NCI-H146 (cell line): ENCODE results near the gene CCBE1.

ENCODE experiments used
- DNase-seq: peaks from one replicate; lab custom pipeline; 2025; lab: John Stamatoyannopoulos, UW

The CCBE1 gene

DNA sequence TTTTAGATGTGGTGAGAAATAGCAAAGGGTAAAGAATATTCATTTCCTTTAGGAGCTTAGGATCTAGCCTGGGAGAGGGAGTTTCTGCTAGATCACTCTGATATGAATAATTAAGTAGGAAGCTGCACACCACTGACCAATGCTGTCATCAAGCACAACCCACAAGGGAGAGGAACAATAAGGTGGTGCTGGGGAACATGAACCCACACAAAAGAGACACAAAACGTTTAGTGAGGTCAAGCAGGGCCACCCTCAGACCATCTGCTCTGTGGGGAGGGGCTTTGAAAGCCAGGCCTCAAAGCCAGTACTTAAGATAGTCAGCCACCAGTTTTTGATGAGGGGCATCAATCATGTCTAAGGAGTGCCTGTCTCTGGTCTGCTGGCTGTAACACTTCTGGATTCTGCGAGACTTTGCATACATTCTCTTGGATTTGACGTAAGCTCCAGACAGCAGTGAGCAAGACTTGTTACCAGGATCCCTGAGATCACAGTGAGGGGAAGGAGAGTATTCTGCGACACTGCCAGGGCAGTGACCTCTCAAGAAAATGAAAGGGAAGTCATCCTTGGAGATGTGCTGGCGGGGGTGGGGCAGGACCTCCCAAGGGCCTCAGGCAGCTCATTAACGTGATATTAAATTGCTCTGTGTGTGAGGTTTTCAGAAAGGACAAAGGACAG lies 127.0 kb downstream of the CCBE1 start:
- no peak for DNase-seq

DNA sequence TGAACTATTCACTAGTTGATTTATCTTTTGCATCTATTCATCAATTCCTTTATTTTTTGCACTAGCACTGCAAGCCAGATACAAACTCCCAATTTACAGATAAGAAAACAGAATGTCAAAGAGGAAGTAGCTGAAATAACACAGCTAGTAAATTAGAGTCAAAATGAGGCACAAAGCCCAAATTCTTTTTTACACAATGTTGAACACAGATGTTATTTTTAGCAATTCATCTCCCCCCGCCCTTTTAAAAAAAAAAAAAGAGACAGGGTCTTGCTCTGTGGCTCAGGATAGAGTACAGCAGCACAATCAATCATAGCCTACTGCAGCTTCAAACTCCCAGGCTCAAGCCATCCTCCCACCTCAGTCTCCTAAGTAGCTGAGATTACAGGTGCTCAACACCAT lies 127.8 kb downstream of the CCBE1 start:
- DNase-seq = no peak

DNA sequence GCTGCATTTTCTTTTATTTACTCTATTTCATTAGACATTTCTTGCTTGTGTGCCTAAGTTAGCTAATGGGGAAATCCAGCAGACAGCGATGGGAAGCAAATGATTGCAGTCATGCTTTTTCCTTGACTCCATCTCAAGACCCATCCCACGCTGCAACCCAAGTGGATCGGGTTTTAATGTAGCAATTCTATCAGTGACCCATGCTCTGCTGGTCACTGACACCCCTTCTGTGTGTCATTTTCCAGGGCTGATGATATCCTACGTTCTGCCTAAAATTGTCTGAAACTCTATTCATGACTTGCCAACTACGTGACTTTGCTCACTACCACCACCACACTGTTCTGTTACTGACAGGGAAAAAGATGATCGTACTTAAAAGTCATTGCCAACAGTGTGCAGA lies 129.8 kb downstream of the CCBE1 start:
- DNase-seq = no peak

DNA sequence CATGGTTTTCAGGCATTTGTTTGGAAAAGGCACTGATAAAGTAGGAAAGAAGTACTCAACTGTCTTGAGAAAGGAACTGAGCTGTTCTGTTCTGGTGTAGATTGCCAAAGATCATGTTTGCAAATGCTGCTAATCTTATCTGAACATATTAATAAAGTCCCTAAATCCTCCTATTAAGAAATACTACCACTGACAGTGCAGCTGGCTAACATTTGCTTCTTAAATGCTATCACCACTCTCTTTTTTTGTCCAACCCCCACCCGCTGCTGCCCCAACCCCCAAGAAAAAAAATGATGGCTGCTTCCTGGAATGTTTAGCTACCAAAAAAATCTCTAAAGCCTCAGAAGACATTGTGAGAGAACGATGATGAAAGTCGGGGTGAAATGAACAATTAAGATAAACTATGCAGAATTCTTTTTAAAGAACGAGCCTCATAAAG lies 130.7 kb downstream of the CCBE1 start:
- DNase-seq = no peak

DNA sequence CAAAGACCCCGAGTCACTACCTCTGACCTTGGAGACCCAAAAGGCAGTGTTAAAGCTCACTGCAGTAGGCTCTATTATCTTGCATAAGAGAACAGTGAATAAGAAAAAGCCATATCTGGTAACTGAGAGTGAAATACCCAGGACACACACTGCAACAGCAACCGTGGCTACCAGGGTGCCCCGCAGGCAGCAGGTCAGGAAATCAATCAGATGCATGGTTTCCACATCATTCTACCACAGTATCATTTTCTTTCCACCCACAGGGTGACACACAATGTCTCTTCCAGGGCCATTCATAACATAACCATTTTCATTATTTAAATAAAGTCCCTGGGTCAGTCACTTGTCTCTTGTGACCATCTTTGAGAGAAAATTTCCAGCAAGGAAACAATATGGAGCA lies 131.3 kb downstream of the CCBE1 start:
- DNase-seq = no peak

DNA sequence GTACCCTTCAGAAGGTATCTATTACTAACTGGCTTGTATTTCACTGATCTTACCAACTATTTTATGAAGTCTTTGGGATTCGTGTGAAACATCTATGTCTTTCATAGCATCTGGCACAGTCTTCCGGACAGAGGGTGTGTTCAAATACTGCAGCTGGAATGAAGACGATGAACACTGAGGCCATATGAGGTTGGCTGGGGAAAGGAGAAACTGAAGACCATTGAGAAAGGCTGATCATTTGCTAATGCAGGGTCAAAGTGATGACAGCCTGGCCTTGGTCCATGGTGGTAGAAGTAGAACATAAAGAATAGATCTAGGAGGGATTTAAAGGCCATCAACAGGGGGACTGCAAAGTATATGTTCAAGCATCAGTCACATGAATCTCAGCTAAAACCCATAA lies 132.7 kb downstream of the CCBE1 start:
- DNase-seq = no peak

DNA sequence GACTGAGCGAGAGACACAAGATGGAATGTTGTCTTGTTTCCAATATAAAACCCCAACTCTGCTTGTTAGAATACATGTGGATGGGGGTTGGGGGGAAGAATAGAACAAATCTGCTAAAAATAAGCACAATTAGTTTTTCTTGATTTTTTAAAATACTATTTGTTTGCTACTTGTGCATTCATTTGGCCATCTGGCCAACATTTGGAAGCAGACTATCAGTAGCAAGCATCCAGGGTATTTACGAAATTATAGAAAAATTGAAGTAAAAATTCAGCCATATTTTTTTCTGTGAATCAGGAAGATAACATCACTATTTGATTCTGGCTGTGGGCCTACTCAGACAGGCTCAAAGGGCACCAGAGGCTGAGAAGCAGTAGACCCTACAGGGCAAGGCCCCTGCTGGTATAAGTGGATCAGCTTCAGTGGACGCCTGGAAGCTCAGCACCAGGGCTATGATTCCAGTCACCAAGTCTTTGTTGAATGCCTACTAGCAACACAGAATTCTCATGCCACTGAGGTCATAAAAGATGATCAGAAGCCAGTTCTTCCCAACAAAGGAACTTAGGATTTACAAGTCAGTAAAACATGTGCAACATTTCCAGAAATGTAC lies 133.9 kb downstream of the CCBE1 start:
- no peak for DNase-seq

DNA sequence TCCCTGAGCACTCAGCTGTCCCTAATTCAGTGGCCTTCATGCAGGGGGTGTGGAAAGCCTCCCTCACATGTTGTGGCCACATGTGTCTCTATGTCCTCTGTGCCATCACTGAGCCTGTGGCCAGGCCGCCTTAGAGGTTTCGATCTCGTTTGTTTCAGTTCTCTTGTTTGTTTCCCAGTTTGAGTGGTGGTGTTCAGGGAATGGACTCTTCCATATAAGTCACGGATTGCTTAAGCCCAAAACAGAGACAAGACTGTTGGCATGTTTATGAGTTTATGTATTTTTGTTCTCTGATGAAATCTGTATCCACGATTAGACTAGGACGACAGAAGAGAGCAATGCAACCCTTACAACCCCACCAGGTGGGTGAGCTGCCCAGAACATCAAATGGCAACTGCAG lies 134.5 kb downstream of the CCBE1 start:
- DNase-seq = no peak

DNA sequence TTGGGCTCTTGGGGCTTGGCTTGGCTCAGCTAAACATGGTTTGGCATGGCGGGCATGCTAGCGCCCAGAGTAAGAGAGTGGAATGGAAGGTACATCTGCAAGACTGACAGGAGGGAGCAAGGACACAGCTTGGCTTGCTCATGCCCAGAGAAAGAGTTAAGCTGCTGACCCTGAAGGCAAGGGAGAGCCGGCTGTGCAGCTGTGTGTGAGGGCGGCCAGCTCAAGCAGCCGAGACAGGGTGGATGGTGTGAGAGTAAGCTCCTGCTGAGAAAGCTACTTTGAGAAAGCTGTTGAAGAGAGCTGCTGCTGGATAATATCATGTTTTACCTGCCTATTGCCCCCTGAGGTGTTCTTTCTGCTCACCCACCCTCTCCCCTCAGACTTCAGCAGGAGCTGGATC lies 135.6 kb downstream of the CCBE1 start:
- DNase-seq = no peak

DNA sequence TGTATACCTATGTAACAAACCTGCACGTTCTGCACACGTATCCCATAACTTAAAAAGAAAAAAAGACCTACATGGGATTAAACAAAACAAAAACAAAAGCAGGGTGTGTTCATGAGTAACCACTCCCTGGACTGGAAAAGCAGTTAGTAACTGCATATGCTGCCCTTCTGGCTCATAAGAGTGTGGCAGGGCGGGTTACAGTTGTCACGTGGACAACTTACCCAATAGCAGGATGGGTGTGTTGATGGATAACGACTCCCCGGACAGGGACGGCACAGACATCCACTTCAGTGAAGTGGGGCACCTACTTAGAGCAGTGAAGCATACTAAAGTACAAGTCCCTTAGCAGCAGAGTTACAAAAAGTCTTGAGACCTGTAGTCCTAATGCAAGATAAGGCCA lies 136.7 kb downstream of the CCBE1 start:
- DNase-seq = no peak

DNA sequence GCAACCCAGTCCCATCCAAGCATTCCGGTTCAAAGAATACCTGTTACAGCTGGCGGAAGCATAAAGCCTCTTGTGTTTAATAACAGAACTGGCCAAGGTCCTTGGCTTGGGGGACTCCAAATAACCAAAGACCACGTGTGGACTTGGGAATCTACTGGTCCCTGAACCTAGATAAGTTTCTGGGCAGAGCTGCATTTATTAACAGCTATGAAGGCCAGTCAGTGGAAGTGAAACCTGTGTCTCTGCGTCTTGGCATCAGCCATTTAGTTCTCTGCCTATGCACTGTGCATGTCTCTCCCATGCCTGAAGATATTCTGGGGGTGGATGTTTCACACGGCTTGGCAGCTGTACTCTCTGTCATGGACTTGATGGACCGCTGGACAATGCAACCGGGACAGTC lies 137.7 kb downstream of the CCBE1 start:
- DNase-seq = no peak

DNA sequence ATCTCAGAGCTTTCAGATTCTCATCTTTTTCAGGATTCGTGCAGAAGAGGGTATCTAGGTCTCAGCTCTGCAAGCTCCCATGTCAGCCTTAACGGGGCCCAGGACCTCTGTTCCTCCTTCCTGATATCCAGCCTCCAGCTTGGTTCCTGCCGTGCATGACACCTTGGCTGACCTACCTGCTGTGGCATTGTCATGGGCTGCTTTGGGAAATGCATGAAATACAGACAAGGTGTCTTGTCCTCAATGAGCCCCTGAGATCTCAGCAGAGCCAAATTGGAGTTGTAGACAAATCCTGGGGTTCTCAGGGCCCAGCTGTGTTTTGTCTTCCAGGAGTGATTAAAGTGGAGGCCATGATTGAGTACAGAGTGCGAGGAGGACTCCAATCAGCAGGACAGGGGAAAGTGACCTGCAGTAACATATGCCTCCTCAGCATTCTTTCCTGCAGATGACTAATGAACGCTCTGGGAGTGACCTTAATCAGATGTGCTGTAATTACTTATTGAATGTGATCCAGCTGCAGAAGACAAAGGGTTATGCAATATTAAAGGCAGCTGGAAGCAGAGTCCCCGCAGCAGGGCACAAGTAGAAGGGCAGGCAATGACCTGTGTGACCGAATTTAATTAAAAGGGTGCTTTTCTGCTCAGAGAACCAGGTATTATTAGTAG lies 141.1 kb downstream of the CCBE1 start:
- peak; percentile 33 for DNase-seq

DNA sequence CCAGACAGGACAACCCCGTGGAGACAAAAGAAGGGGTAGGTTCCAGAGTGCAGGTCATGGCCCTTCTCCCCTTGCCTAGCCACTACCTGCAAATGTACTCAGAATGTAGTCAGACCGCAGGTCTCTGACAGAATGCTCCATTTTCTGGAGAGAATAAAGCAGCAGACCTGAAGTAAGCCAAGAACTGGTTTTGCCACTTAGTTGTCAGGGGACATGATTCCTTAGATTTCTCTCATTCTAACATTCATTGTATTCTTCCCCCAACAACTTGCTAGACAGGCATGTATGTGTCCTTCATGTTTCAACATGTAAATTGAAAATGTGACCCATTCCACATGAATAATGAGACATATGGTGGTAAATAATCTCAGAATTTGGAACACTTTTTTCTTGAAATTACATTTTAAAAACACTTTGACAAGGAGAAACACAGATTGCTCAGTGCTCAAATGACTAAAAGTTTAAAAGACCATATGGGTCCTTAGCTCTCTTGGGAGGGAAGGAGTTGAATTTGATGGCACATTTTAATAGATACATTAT lies 142.4 kb downstream of the CCBE1 start:
- DNase-seq = no peak

DNA sequence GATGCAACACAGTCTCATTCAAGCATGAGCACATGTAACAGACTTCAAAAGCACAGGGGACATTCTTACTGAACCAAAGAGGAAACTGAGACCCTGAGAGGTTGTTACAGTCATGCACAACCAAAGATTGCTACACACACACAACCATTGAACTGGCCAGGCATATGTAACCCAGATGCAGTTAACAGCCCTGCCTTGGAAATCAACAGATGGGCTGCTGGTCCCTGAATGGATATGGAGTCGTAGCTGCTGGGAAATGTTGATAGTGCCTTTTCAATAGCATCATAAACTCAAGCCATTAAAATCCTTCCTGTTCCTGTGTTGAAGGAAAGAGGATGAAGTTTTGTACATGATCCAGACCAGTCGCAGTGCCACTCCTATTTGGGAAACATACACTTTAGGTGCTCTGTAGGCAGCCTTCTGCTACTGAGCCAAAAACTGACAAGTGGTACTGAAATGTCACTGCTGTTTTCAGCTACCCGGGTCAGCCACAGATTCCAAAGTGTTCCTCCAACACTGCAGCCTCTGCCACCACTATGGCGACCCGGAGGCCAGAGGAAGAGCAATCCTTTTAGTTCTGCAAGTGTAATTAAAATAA lies 143.9 kb downstream of the CCBE1 start:
- no peak for DNase-seq

DNA sequence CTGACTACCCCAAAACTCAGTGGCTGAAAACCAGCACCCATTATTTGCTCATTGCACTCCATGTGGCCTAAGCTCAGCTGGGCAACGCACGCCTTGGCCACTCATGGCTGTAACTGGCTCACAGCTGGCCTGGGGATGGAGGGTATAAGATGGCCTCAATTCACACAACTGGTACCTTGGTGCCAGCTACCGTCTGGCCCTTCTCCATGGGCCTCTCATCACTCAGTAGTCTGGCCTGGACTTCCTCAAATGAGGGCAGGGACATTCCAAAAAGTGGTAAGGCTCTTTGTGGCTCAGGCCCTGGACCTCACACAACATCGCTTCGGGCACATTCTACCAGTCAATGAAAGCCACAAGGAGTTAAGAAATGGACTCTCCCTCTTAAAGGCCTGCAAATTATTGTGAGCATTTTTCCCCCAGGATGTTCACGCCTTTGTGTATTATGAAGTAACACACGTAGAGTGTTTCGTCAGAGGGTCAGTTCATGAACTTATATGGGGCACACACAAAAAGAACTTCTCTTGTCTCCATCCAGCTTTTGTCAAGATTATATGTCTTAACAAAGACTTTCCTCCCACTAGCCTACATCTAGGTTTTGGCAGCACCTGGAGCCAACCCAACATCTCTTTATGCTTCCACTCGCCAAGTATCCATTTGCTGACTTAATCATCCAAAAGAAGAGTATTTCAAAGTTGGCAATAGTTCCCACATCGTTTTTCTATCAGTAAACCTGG lies 145.2 kb downstream of the CCBE1 start:
- DNase-seq = no peak

DNA sequence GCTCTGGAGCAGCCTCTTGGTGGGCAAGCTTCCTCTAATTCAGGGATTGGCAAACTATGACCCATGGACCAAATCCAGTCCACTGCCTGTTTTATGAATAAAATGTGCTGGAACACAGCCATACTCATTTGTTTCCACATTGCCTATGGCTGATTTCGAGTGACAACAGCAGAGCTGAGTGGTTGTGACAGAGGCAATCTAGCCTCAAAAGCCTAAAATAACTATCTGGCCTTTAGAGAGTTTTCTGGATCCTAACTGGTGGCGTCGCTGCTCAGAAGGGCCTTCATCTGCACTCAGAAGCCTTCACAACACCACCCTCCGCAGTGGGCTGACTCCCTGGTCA lies 147.1 kb downstream of the CCBE1 start:
- DNase-seq = no peak

DNA sequence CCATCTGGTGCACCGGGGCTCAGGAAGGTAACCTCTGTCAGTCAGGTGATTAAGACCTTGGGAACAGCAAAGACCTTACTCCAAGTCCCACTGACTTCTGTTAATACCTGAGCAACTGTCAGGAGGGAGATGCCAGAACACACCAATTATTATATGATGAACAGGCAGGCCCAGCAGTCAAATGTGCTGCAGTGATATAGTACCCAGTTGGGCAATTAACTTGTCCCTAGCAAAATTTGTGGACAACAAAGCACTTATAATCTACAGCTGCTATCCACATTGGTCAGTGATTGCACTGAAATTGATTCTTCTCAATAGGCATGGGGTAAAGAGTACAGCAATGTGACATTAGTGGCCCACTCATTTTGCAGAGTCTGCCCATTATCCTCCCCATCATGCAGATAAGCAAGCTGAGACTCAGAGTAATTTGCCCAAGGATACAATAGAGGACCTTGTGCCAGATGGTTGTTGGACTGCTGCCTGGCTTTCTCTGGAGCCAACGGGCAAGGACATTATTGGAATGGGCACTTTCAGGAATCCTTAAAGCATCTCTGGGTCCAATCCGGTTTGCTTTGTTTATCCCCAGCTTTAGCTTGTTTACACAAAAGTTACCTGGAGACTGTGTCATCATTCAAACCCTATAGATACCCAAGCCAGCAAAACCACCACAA lies 147.6 kb downstream of the CCBE1 start:
- no peak for DNase-seq

DNA sequence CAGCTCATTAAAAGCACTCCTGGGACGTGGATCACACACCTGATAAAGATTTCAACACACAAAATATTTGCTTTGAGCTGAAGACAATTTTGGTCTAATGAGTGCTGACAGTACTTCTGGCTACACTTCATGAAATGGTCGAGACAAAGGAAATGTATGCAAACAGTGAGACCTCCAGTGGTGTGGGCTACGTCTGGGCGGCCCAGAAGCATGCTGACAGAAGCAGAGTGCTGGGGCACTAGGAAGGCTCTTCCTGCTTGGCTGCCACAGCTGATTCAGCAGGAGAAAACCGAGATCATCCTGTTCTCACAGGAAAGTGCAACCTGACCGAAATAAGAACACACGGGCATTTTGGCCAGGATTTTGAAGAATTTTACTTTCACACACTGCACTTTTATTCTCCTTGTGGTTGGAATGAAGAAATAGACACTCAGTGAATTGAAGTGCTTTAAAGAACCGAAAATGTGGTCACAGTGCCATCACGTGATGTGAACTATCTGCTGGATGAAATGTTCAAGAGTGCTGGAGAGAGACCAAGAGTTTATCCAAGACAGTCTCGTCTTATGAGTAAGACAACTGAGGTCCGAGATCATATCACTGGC lies 149.5 kb downstream of the CCBE1 start:
- no peak for DNase-seq

DNA sequence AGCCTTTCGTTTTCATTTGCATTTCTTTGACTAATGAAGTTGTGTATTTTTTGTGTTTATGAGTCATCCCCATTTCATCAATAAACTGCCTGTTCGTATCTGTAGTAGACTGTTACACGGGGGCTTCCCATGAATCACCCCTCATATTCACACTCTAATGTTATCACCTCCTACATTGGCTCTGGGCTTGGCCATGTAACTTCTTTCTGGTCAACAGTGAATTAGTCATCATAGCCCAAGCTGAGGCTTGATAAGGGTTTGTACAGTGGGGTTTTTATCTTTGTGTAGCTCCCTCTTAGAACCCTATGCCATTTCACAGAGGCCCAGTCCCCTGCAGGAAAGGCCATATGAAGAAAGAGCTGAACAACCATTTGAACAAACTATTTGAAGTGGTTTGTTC lies 151.0 kb downstream of the CCBE1 start:
- DNase-seq = no peak

DNA sequence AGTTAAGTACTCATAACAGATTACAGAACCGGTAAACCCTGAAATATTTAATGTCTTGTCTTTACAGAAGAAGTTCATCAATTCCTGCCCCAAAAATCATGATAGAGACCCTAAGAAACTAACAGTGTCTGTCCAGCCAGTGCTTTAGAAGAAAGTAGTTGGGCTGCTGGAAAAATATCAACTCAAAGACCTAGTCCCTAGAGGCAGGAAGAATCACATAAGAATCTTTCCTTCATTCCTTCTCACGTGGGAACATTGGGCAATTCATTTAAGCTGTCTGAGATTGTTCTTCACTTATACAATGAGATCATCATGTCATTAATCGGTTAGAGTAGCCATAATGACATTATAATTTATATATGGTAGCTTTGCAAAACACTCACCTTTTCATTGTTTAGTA lies 156.4 kb downstream of the CCBE1 start:
- DNase-seq = no peak

DNA sequence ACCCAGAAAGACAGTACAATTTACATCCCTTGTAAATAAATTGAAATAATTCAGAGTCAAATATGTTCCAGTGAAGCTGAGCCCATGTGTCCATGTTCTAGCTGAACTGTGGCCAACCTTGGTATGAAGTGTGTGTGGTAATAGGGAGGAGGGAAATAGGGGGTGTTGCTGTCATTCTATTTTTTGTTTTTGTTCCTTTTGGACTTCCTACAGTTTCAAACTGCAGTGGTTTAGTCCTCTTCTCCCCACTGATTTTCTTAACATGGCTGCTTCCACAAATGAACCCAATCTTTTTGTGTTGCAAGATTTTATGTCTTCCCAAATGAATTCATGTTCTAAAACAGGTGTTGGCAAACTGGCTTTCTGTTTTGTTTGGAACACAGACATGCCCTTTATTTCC lies 156.9 kb downstream of the CCBE1 start:
- DNase-seq = no peak
